Nephron progenitor cell (in vitro differentiated cells): Measurements from ENCODE around the gene RUBCNL.
A peak's percentile ranks its signal among the peaks of the same experiment; 100 is the strongest.

Source experiments
- DNase-seq: peaks from one replicate; pipeline ENCODE4 v3.0.0; 2021
- H3K27ac Mint-ChIP-seq: 2 replicates; pipeline ENCODE4 v1.8.0; 2021; ENCODE audit warnings: mild to moderate bottlenecking, moderate library complexity, mixed read lengths
- H3K27me3 Mint-ChIP-seq: 2 replicates; pipeline ENCODE4 v1.8.0; 2021; ENCODE audit warnings: mild to moderate bottlenecking, low read depth, mixed read lengths; ENCODE audit not compliant: poor library complexity
- H3K36me3 Mint-ChIP-seq: 2 replicates; pipeline ENCODE4 v1.8.0; 2021; ENCODE audit warnings: low read depth, mixed read lengths
- H3K4me1 Mint-ChIP-seq: 2 replicates; pipeline ENCODE4 v1.8.0; 2021; ENCODE audit warnings: mixed read lengths
- H3K4me3 Mint-ChIP-seq: 2 replicates; pipeline ENCODE4 v1.8.0; 2021; ENCODE audit warnings: mild to moderate bottlenecking, moderate library complexity, mixed read lengths
- H3K9me3 Mint-ChIP-seq: 2 replicates; pipeline ENCODE4 v1.8.0; 2021; ENCODE audit warnings: mild to moderate bottlenecking, moderate library complexity, mixed read lengths
- CTCF ChIP-seq: fragments of 200-600 bp; sonication (generic); IDR thresholded peaks from 2 replicates; pipeline ENCODE4 v1.5.0; 2021; ENCODE audit warnings: antibody characterized with exemption

The RUBCNL gene

GRCh38 chr13:46401432-46401831 is 14.4 kb upstream of the RUBCNL start:
- no peak overlapping the region for H3K4me3 Mint-ChIP-seq
- DNase-seq, result no peak
- peaks cover 23% of the 10 kb centered on the region for H3K9me3 Mint-ChIP-seq
- no peak for TF ChIP-seq CTCF
- H3K27ac Mint-ChIP-seq, result no peak overlapping the region
- H3K4me1 Mint-ChIP-seq, result peaks cover 41% of the 10 kb centered on the region
- H3K27me3 Mint-ChIP-seq, result no peaks in the 10 kb centered on the region
- peaks cover 8% of the 10 kb centered on the region for H3K36me3 Mint-ChIP-seq

- DNase-seq, result no peak
- TF ChIP-seq CTCF, result no peak
- Mint-ChIP-seq H3K9me3 (no peaks in the 10 kb centered on the region), H3K4me1 (peaks cover 36% of the 10 kb centered on the region), H3K36me3 (no peaks in the 10 kb centered on the region), H3K4me3 (no peak overlapping the region), H3K27ac (no peak overlapping the region), H3K27me3 (peaks cover 4% of the 10 kb centered on the region)
These were observed 9.3 kb upstream of the RUBCNL start for GRCh38 chr13:46396341-46396740.

GRCh38 chr13:46392967-46393366 is 5.9 kb upstream of the RUBCNL start:
- no peak overlapping the region for H3K4me3 Mint-ChIP-seq
- no peak for TF ChIP-seq CTCF
- H3K36me3 Mint-ChIP-seq, result no peaks in the 10 kb centered on the region
- H3K27me3 Mint-ChIP-seq, result peaks cover 20% of the 10 kb centered on the region
- H3K4me1 Mint-ChIP-seq, result peaks cover 30% of the 10 kb centered on the region
- no peak for DNase-seq
- no peak overlapping the region for H3K27ac Mint-ChIP-seq
- no peaks in the 10 kb centered on the region for H3K9me3 Mint-ChIP-seq

GRCh38 chr13:46389457-46390451 is 2.7 kb upstream of the RUBCNL start:
- Mint-ChIP-seq H3K4me1 (peaks cover 46% of the 10 kb centered on the region), H3K27me3 (peaks cover 50% of the 10 kb centered on the region), H3K36me3 (no peaks in the 10 kb centered on the region), H3K4me3 (no peak overlapping the region), H3K27ac (peak overlapping the region; percentile 26), H3K9me3 (no peaks in the 10 kb centered on the region)
- DNase-seq, result peak; percentile 23
- TF ChIP-seq CTCF, result no peak

- no peak for DNase-seq
- H3K4me3 Mint-ChIP-seq, result peak overlapping the region; percentile 36
- H3K9me3 Mint-ChIP-seq, result no peaks in the 10 kb centered on the region
- H3K4me1 Mint-ChIP-seq, result peaks cover 46% of the 10 kb centered on the region
- H3K36me3 Mint-ChIP-seq, result no peaks in the 10 kb centered on the region
- H3K27me3 Mint-ChIP-seq, result peaks cover 51% of the 10 kb centered on the region
- no peak for TF ChIP-seq CTCF
- H3K27ac Mint-ChIP-seq, result no peak overlapping the region
These were observed 1.8 kb upstream of the RUBCNL start for GRCh38 chr13:46388846-46389245.

GRCh38 chr13:46388308-46388707 is 1.3 kb upstream of the RUBCNL start:
- H3K27ac Mint-ChIP-seq, result no peak overlapping the region
- H3K9me3 Mint-ChIP-seq, result no peaks in the 10 kb centered on the region
- no peaks in the 10 kb centered on the region for H3K36me3 Mint-ChIP-seq
- H3K4me3 Mint-ChIP-seq, result peak overlapping the region; percentile 36
- no peak for DNase-seq
- peaks cover 42% of the 10 kb centered on the region for H3K4me1 Mint-ChIP-seq
- TF ChIP-seq CTCF, result no peak
- H3K27me3 Mint-ChIP-seq, result peaks cover 51% of the 10 kb centered on the region
